Retinal pigment epithelial cell (primary cell): ENCODE data around the gene GABARAPL1.
"Not testable (repeated sequence)": the region's sequence is repeated elsewhere in the genome, so short reads cannot be mapped to it uniquely, and the experiment has no call there.

Experiments
- DNase-seq: peaks from one replicate; pipeline ENCODE4 v3.0.0-alpha.2; 2010; ENCODE audit warnings: low read depth
- H3K4me3 ChIP-seq: 2 replicates; pipeline ENCODE4 v1.5.1; 2011; ENCODE audit warnings: mild to moderate bottlenecking, low read length, control low read depth, moderate library complexity
- TF ChIP-seq, protein P1 (sequence below): conservative IDR thresholded peaks from 2 replicates; pipeline ENCODE4 v1.5.1; 2011; ENCODE audit warnings: low read depth, low read length, control low read depth, inconsistent platforms

GABARAPL1 gene

DNA sequence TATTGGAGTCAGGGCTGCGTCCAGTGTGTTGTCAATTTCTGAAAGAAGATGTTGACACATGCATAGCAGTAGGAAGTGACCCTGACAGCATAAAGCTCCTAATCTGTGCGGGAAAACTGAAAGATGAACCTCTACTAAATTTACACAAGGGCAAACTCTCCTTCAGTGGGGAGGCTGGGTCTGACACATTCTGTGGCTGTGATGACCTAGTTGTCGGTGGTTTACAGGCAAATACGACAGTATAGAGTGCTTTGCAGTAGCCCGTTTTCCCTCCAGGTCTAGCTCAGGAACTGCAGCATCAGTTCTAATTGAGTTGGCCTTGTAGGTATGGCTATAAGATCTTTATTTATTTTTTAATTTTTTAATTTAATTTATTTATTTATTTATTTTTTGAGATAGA lies 14.8 kb upstream of the GABARAPL1 start:
- TF ChIP-seq, protein P1, sequence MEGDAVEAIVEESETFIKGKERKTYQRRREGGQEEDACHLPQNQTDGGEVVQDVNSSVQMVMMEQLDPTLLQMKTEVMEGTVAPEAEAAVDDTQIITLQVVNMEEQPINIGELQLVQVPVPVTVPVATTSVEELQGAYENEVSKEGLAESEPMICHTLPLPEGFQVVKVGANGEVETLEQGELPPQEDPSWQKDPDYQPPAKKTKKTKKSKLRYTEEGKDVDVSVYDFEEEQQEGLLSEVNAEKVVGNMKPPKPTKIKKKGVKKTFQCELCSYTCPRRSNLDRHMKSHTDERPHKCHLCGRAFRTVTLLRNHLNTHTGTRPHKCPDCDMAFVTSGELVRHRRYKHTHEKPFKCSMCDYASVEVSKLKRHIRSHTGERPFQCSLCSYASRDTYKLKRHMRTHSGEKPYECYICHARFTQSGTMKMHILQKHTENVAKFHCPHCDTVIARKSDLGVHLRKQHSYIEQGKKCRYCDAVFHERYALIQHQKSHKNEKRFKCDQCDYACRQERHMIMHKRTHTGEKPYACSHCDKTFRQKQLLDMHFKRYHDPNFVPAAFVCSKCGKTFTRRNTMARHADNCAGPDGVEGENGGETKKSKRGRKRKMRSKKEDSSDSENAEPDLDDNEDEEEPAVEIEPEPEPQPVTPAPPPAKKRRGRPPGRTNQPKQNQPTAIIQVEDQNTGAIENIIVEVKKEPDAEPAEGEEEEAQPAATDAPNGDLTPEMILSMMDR: no peak
- H3K4me3 ChIP-seq: no peak overlapping the region
- no peak for DNase-seq

DNA sequence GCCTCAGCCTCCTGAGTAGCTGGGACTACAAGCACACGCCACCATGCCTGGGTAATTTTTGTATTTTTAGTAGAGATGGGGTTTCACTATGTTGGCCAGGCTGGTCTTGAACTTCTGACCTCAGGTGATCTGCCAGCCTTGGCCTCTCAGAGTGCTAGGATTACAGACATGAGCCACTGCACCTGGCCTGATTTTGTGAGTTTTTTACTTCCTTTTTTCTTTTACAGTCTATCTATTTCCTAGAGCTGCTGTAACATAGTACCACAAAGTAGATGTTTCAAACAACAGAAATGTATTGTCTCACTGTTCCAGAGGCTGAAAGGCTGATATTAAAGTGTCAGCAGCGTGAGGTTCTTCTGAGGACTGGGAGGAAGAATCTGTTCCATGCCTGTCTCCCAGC lies 8.2 kb upstream of the GABARAPL1 start:
- DNase-seq, H3K4me3 ChIP-seq: not testable (repeated sequence)

DNA sequence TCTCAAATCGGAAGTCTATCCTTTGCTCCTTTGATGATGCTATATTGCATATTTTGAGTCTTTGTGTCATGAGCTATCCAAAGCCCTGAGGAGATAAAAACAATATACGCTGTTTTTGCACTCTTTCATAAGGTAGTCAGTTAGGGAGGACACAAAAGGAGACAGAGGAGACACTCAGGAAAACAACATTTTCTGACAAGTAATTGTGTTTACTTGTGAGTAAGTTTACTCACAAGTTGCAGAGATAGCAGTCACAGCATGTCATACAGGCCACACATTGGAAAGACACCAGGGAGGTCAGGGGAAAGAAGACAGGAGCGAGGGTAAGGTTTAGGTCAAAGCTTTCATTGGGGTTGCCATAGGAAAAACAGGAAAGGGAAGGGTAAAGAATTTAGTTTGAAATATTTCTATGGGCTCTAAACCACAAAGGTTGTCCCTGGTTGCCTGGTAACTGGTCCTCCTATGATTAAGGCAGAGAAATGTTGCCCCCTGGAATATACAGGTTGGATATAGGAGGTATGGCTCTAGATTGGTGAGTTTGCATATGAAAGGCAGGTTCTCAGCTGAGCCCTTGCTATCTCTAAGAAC lies 7.4 kb upstream of the GABARAPL1 start:
- no peak overlapping the region for H3K4me3 ChIP-seq
- no peak for DNase-seq
- TF ChIP-seq, protein P1: no peak

DNA sequence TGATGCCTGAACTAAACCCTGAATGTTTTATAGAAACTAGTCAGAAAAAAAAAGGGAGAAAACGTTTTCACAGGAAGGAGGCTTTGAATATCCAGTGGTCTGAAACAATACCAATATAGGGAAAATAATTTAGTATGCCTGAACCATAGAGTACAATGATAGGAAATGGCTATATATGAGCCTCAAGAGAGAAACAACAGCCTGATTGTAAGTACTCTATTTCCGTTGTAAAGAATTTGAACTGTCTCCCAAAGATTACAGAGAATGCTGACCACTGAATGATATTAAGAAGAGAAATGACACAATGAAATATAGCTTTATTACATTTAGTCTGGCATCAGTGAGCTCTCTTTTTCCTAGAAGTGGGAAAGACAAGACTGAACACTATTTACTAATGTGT lies 5.5 kb upstream of the GABARAPL1 start:
- TF ChIP-seq, protein P1: no peak
- DNase-seq: no peak
- H3K4me3 ChIP-seq: no peak overlapping the region

DNA sequence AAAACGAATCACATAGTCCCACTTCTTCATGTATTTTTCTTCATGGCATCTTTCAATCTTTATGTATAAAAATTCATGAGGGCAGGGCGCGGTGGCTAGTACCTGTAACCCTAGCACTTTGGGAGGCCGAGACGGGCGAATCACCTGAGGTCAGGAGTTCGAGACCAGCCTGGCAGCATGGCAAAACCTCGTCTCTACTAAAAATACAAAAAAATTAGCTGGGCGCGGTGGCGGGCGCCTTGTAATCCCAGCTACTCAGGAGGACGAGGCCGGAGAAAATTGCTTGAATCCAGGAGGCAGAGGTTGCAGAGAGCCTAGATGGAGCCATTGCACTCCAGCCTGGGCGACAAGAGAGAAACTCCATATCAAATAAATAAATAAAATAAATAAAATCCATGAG lies 2.5 kb upstream of the GABARAPL1 start:
- H3K4me3 ChIP-seq: no peak overlapping the region
- TF ChIP-seq, protein P1: no peak
- DNase-seq: no peak

DNA sequence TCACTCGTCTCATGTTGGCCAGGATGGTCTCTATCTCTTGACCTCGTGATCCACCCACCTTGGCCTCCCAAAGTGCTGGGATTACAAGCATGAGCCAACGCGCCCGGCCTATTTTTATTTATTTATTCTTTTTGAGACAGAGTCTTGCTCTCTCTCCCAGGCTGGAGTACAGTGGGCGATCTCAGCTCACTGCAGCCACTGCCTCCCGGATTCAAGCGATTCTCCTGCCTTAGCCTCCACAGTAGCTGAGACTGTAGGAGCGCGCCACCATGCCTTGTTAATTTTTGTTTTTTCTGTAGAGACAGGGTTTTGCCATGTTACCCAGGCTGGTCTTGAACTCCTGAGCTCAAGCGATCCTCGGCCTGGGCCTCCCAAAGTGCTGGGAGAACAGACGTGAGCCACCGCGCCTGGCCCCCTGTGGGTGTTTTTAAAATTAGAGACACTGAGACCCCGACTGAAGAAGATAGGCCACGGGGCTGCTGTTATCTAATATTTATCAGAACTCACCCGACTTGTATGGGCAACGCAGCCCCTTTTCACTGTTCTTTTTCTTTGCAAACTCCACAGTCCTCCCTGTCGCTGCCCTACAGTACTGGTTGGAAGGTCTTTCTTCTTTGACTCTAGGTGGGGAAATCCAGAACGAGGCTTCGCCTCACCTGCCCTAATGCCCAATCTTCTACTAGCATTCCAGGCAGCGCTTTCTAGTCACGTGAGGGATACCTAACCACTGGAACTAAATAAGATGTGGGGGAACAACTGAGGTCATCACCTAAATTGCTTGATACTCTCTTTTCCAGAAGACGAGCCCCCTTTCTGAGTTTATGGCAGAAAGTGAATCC lies 1.4 kb upstream of the GABARAPL1 start:
- TF ChIP-seq, protein P1: no peak
- DNase-seq: no peak
- H3K4me3 ChIP-seq: no peak overlapping the region

DNA sequence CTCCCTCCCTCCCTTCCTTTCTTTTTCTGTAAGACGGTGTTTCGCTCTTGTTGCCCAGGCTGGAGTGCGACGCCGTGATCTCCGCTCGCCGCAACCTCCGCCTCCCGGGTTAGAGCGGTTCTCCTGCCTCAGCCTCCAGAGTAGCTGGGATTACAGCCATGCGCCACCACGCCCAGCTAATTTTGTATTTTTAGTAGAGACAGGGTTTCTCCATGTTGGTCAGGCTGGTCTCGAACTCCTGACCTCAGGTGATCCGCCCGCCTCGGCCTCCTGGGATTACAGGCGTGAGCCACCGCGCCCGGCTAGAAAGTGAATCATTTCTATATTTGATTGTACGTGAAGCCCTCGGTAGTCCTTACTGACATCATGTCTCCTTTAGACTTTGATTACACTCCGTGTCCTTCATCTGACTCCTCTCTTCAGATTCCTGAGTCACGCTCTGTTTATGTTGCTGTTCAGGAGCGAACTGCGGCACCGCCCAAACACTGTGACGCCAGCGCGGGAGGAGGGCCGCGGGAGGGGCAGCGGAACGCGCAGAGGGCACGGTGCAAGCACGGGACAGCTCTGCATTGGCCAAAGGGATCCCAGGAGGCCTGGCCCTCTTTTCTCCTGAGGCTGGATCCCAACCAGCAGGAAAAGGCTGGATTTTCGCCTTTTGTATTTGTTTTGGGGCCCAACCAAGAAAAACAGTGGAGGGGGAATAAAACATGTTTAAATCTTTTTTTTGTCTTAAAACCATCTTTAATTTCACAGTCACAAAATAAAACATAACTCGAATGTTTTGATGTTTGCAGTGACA lies 538 bp upstream of the GABARAPL1 start:
- TF ChIP-seq, protein P1: no peak
- peak overlapping the region; percentile 70 for H3K4me3 ChIP-seq
- peak; percentile 99 for DNase-seq
